Measurements from ENCODE around the gene TSPAN12.

The TSPAN12 gene

DNA sequence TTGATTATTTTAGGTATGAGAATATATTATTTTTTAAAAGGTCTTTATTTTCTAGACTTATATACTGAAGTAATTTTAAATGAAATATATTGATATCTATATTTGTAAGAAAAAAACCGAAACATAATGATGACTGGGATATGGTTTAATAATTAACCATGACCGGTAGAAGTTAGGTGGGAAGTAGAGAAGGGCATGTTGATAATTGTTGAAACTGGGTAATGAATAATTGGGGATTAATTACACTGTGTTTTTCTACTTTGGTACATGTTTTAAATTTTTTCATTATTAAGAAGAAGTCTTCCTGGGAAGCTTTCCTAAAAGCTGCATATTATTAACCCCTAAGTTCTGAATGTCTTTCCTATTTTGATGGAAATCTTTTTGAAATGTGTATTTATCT is 16.3 kb downstream of the TSPAN12 start:
- no peak for DNase-seq

DNA sequence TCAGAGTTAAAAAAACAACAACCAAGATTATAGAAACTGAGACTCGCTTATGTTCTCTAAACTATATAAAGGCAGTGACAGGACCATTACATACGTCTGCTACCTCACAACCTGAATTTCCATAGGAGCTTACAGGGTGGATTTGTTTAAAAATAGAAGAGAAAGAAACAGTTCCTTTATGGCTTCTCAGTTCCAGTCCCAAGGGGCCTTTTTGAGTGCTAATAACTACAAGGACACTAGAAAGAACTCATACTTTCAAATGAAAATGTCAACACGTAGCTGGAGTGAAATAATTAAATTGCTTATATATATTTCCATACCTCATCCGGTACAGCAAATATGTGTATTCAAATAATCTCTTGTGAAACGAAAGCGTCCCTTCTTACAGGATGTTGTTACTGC is 19.7 kb downstream of the TSPAN12 start:
- no peak for DNase-seq

DNA sequence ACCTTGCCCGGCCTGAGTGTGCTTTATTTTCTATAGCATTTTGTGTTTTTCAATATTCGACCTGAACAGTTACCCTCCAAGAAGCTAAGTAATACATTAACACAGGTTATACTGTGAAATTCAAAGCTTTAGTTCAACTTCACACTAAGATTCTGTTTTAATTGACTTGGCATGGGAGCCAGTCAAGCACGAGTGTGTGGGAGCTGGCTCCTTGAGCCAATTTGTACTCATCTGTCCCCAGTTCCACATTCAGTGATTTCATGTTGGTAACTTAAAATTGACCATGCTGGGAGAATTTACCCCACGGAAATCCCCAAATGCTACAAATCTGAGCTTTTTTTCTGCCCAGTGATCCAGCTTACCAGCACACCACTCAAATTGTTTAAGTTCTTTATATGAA is 20.3 kb downstream of the TSPAN12 start:
- DNase-seq = no peak

DNA sequence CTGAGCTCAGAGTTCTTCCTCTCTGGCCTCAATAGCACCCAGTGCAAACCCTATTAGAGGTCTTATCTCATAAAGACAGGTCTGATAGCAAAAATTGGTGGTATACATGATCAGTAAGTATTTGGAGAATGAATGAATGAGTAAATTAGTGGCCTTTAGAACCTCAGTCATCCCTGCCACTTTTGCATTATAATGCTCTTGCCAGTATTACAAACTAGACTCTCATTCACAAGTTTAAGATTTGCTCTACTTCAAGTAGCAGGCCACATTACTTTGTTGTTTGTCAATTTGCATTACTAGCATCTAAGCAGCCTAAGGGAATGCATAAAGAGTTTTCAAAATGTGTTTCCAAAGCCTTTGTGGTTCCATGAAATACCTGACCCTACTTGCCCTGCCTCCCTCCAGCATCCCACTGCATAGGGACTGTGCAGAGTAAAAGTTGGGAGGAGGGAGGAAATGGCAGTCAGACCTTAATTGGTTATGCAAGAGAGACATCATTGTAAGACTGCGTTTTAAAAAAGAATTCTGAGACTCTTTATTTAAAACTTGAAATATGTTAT is 21.3 kb downstream of the TSPAN12 start:
- DNase-seq = no peak

DNA sequence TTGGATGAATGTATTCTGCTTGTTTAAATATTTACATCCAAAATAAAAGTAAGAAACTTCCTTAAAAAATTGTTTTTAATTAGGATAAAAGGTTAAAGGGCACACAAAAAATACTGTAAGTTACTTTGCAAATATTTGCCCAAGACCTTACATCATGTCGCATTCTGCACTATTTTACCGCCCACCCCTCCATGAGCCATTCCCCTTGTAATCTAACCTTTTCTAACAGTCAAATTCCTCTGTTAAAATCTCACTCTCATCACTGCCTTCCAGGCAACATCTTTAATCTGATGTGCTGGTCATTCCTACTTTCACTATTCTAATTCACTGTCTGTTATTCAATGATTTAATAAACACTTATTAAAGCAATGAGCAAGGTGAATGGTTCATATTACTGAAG is 23.2 kb downstream of the TSPAN12 start:
- no peak for DNase-seq

DNA sequence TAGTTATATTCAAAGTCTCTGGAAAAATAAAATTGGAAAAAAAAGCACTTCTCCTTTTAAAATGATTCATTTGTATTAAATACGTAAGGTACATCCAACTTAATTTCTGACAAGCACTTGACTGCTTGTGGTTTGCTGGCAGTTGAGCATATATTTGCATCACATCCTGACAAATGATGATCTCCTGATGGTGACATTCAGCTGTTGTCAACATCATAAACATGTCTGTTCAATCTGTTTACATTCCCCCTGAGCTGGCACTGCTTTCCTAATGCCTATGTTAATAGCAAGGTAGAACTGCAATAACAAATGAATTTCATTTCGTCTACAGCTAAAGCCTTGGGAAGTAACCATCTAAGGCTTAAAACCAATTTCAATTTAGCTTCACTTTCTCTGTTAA is 24.4 kb downstream of the TSPAN12 start:
- DNase-seq = no peak

DNA sequence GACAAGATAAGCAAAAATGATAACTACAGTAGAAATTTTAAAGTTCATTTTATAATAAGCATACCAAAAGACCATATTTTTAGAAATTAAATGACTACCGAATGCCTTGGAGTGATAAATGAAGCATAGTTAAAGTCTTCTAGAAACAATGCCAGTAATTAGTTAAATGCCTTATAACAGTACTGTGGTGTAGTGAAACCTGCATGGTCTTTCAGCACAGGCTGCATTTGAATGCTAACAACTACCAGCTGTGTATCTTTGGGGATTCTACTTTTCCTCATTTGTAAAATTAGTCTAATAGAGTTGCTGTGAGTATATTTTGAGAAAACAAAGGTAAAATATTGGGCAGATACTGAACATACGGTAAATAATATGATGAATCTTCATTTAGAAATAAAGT is 25.1 kb downstream of the TSPAN12 start:
- DNase-seq = no peak

DNA sequence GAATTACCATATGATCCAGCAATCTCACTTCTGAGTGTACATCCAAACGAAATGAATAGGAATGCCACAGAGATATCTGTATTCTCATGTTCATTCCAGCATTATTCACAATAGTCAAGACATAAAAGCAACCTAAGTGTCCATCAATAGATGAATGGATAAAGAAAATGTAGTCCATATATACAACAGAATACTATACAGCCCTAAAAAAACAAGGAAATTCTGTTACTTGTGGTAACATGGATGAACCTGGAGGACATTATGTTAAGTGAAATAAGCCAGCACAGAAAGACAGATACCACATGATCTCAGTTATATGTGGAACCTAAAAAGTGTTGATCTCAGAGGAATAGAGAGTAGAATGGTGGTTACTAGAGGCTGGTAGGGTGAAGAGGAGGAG is 26.7 kb downstream of the TSPAN12 start:
- no peak for DNase-seq

DNA sequence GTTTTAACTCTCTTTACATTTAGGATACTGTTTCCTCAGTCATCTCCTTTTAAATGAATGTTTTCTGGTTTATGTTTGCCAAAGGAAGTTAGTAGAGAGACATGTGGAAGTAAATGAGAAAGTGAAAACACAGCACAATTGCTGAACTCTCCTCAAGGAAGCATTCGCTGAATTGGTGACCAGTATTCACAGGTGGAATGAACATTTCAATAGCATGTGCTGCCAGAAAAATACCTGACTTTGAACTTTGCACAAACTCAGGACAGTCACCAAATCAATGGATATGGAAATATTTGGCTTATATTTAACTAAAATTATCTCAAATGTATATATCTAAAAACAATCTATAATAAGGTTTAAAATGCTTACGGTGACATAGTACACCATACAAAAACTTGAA is 28.5 kb downstream of the TSPAN12 start:
- no peak for DNase-seq

DNA sequence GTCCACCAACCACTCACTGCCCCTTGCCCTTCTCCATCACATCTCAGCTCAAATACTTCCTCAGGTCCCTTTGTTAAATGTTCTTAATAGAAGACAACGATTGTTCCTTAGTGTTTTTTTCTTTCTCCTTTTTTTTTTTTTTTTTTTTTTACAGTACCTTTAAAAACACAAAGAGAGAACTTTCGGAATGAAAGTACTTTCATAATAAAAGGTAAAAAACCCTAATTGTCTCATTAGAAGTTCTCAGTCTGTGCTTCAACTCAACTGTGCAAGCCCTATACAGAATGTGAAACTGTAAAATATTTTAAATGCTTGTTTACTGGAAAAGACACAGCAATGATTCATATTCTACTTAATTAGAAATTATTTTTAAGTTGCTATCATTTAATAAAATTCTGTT is 29.4 kb downstream of the TSPAN12 start:
- no peak for DNase-seq

DNA sequence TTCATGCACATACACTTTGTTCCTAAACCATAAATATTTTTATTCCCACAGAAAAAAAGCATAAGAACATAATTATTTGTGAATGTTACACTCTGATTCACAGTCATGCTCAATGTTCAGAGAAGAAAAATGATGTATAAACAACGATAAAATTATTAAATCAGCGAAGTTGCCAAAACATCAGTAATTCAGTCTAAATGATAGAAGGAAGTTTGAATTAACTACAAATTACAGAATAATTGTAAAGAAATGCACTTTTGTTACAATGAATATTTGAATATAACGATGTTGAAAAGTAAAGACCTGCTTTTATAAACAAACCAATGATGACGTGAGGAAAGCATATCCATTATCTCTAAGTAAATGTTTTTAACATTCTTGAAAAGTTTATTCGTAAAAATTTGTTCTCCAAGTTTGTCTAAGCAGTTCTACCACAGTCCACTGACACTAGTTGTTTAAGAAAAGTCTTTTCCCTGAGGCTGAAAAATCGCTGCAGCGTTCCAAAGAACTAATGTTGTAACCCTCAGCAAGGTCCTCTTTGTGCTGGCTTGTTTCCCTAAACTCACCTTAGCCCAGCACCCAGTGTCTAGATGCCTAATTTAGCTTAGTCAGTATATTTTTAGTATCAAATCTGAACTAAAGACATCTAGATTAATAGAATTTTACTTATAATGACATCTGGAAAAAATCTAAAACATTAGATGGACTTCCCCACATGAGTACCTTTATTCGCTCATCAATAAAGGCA is 30.4 kb downstream of the TSPAN12 start:
- no peak for DNase-seq

DNA sequence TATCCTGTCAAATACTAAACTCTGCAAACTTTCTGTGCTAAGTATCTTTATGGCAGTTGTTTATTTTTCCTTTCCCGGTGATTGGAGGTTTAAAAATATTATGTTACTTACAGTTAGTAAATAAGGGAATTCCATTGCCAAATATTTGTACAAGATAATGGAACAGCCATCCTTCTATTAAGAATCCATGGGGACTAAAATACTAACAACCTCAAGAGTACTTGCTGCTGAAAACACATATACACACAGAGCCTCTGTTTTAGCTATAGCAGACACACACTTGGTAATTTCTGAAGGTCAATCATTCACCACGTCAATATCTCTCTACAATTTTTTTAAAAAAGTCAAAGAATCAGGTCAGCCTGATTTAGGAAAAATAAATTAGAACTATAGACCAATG is 32.4 kb downstream of the TSPAN12 start:
- DNase-seq = no peak

DNA sequence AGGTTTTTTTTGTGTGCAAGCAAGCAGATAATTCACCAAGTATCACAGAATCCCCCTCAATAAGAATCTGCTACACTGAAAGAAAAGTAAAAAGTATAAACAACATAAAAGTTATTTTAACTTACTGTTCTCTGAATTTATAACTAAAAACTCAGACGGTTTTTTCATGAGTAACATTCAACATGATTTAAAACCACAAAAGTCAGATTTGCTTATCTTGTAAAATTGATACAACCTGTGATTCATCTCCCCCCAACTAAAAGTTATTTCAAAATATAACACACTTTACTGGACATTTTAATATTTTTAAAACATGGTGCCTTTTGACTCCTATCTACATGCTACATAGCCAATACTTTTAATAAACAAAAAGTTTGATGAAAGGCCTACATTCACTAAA is 32.8 kb downstream of the TSPAN12 start:
- no peak for DNase-seq

DNA sequence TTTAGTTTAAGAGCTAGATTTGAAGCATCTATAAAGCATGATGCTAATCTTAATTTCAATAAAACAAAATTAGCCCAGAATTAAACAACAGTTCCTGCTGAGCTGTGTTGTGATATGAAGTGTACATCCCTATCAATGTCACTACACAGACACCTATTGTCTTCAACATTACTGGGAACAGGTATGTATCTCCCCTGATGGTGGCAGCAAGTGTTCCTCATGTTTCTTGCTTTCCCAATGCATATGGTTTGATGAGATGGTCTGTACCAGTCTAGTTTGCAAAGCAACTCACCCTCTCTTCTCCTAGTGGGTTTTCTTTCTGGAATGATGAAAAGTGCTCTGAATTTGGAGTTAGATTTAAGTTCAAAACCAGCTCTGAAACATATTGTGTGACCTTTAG is 38.1 kb downstream of the TSPAN12 start:
- no peak for DNase-seq

DNA sequence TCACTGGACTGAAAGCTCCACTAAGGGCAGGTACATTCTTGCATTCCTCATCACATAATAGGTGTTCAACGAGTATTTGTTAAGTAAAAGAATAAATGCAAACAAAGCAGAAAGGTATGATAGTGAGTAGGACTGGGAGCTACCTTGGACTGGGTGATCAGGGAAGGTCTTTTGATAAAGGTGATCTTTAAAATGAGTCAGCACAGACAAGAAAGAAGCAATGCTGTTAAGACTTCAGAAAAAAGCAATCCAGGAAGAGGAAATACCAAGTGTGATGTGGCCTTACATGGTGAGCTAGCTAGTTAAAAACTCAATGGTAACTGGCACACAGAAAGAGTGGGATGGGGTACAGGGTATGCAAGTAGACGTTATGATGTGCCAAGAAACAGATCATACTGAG is 40.1 kb downstream of the TSPAN12 start:
- no peak for DNase-seq

DNA sequence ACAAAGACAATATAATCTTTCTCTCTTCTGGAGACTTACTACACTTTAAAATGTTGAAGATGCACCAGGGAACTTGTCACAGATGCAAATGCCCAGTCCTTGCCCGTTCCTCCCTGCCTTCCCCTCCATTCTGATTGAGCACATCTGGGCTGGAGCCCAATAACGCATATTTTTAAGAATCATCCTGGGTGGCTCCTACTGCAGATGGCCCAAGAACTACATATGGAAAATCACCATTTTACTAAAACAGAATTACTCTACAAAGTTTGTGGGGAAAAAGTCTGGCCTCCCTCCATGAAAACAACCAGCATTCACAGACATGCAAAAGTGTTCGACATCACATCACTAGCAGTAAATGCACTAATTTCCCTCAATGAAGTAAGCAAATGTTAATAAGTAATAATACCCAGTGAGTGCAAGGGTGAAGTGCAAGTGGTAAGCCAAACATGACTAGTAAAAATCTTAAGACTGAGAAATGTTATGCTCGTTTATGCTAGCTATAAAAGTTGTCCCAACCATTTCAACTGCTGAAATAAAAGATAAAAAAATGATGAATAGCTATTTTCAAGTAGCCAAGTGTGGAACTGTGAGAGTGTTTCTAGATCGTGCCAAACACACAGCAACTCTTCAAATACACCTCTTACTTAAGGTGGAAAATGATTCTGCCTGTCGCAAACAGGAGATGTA is 43.5 kb downstream of the TSPAN12 start:
- no peak for DNase-seq

DNA sequence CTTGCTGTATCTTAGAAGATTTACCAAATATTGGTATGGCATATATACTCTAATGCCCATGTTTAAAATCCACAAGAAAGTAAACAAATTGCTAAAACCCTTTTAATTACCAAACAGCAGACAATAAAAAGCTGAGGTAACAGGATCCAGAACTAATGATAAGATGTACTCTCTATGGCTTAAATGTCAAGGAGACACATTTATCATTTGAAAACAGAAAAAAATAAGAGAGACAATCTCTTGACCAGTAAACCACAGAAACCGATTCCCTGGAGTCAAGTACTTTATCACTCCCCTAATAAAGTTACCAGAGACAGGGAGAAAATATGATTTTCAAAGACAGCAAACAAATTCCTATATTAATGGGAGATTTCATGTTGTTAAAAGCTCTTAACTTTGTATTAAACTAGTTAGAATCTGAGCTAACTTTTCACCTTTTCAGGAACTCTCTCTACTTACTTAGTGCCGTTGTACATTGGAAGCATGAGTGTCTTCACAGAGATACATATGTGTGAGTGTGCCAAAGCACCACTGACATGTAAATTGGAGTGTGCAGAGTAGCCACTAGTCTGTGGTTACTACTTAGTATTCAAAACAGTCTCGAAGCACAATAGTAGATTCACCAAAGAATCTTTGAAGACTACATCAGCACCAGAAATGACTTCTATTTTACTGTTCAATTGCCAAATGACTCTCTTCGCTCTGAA is 44.2 kb downstream of the TSPAN12 start:
- no peak for DNase-seq

DNA sequence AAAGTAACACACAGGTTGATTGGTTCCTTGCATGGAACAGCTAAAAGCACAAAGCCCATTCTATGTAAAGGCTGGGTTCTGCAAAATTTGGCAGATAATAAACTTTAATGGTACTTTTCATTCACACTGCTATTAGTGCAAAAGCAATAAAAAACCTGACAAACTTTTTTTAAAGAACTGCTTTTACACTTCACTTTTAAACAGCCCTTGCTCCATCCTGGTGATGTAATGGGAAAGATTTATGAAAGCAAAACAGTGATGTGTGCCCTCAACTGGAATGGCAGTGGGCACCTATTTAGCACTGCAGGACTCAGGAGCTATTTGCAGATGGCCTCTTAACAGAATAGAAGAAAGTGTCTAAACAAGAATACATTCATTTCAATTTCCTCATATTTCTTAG is 44.9 kb downstream of the TSPAN12 start:
- DNase-seq = no peak

DNA sequence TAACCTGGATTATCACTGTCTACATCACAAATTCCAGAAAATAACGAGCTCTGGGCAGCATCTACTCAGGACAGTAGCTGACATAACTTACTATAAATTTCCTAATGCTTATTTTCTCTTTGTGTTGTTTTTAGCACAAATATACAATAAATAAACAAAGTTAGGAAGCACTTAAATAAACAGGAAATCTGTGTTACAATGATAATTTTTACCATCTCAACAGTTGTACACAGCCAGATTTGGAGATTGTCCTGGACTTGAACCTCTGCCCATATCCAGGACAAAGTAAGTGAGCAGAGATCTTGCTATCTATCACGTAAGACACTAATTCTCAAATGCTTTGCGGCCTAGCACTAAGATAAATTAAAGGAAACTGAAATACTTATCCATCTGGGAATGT is 48.7 kb downstream of the TSPAN12 start:
- DNase-seq = no peak

DNA sequence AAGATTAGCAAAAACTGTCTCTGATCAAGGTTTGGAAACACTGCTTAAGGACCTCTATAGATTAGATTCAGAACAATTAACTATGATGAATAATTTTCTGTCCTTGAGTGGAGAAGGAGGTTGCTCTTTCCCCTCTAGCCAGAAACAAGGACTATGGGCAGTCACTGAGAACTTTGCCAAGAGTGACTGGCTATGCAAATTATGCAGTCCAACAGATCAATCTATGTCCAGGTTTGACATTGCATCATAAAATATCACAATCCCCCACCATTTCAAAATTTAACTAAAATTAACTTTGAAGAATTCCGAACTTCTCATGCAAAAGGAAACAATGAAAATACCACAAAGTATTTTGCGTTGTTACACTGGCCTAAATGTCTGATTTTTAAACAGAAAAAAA is 50.6 kb downstream of the TSPAN12 start:
- DNase-seq = no peak

DNA sequence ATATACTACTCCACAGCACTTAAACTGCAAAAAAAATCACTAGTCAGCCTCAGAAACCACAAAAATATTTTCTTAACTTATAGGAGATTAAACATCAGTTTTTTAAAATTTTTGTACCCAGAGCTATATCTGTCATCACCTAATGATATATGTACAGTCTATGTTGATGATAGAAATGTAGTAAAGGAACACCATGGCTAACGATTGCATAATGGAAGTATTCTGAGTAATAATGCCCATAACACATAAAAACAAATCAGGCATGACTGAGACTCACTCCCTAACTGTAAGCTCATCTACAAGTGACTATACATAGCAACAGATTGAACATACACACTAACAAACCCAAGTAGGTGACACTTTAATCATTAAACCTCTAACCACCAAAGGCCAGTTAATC is 51.3 kb downstream of the TSPAN12 start:
- DNase-seq = no peak

DNA sequence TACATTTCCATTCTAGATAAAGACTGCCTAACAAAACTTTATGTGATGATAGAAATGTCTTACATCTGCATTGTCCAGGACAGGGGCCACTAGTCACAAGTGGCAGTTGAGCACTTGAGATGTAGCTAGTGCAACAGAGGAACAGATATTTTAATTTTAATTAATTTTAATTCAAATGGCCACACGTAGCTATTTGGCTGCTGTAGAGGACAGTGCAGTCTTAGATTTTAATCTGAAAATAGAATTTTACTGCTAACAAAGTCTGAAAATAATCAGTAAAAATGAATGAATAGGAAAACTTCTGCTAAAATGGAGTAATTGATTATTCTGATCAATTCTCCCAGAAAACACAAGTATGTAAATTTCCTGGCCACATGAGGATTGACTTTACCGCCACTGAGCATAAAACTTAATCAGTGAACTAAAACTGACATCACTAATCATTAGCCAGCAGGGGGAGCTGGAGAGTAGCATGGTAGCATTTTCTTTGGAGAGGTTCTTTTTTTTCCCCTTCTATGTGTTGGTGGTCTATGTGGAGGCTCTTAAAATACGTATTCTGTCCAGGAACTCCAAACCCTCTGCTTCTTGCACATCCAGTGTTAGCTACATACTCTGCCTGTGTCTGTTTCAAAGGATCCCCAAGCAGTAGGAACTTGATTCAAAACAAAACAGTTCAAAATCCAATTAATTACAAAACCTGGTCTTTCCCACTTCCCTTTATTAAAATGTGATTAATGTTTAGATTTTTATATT is 52.1 kb downstream of the TSPAN12 start:
- DNase-seq = peak; percentile 9

DNA sequence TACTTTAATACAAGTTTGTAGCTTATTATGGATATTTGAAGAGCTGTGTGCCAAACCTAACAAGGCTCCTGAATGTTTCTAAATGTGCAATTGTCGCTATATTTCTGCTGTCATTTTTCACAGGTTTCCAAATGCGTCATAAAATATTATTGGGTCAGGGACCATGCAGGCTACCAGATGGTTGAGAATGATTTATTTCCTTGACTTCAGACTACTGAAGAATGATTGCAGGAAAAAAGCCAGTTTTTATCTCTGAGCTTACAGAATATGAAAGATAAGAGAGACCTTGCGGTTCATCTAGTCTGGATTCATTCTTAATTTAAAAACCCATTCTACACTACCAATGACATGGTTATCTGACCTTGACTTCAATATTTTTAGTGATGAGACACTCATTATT is 55.2 kb downstream of the TSPAN12 start:
- DNase-seq = no peak

Measured in CD4-positive, alpha-beta T cell treated with Interferon gamma for 1 hour (primary cell).